H9 (cell line): ENCODE data around the gene CMSS1. TPM values are rescaled to one million over a fixed set of nuclear protein-coding genes. Genes with fewer than 3 reads are reported as not detected.

ENCODE experiments used
- DNase-seq: peaks from one replicate; pipeline ENCODE4 v3.0.0-alpha.2; 2017
- H2AFZ ChIP-seq: one replicate; pipeline ENCODE4 v1.6.1; 2013; ENCODE audit warnings: mild to moderate bottlenecking, low read length, control low read depth, moderate library complexity
- H2AK5ac ChIP-seq: 2 replicates; pipeline ENCODE4 v1.6.1; 2013; ENCODE audit warnings: low read length, control low read depth, mixed read lengths; ENCODE audit not compliant: insufficient read length
- H2BK120ac ChIP-seq: one replicate; pipeline ENCODE4 v1.6.1; 2013; ENCODE audit warnings: low read depth, mild to moderate bottlenecking, low read length, control low read depth, inconsistent platforms; ENCODE audit not compliant: poor library complexity, severe bottlenecking
- H2BK12ac ChIP-seq: 2 replicates; pipeline ENCODE4 v1.6.1; 2013; ENCODE audit warnings: low read length, control low read depth, mixed read lengths, low read depth; ENCODE audit not compliant: insufficient read length
- H2BK15ac ChIP-seq: 2 replicates; pipeline ENCODE4 v1.6.1; 2013; ENCODE audit warnings: low read depth, low read length, control low read depth
- H2BK20ac ChIP-seq: one replicate; pipeline ENCODE4 v1.6.1; 2013; ENCODE audit warnings: low read depth, mild to moderate bottlenecking, low read length, control low read depth, inconsistent platforms; ENCODE audit not compliant: poor library complexity, severe bottlenecking
- H2BK5ac ChIP-seq: 2 replicates; pipeline ENCODE4 v1.6.1; 2013; ENCODE audit warnings: low read length, control low read depth, mixed read lengths; ENCODE audit not compliant: insufficient read length
- H3K14ac ChIP-seq: 2 replicates; pipeline ENCODE4 v1.6.1; 2013; ENCODE audit warnings: low read length, control low read depth; ENCODE audit not compliant: insufficient read depth
- H3K18ac ChIP-seq: 2 replicates; pipeline ENCODE4 v1.6.1; 2013; ENCODE audit warnings: low read depth, mild to moderate bottlenecking, mixed read lengths, low read length, control low read depth; ENCODE audit not compliant: insufficient read length
- H3K23ac ChIP-seq: 2 replicates; pipeline ENCODE4 v1.6.1; 2013; ENCODE audit warnings: low read length, control low read depth, mixed read lengths, low read depth; ENCODE audit not compliant: insufficient read length
- H3K23me2 ChIP-seq: 2 replicates; pipeline ENCODE4 v1.6.1; 2013; ENCODE audit warnings: low read depth, mild to moderate bottlenecking, mixed read lengths, low read length, control low read depth; ENCODE audit not compliant: insufficient read length, poor library complexity, severe bottlenecking
- H3K27ac ChIP-seq: 2 replicates; pipeline ENCODE4 v1.5.1; 2013; ENCODE audit warnings: low read length, control low read depth, mixed read lengths, low read depth; ENCODE audit not compliant: insufficient read length
- H3K27me3 ChIP-seq: 2 replicates; pipeline ENCODE4 v1.6.1; 2013; ENCODE audit warnings: low read length, control low read depth, inconsistent platforms; ENCODE audit not compliant: insufficient read depth
- H3K4ac ChIP-seq: 2 replicates; pipeline ENCODE4 v1.6.1; 2013; ENCODE audit warnings: low read depth, mild to moderate bottlenecking, control low read depth, inconsistent platforms, low read length, moderate library complexity
- H3K4me1 ChIP-seq: 2 replicates; pipeline ENCODE4 v1.6.1; 2013; ENCODE audit warnings: low read length, control low read depth, inconsistent platforms; ENCODE audit not compliant: insufficient read depth
- H3K4me2 ChIP-seq: 2 replicates; pipeline ENCODE4 v1.6.1; 2013; ENCODE audit warnings: low read length, control low read depth, mixed read lengths; ENCODE audit not compliant: insufficient read length, insufficient read depth
- H3K56ac ChIP-seq: 2 replicates; pipeline ENCODE4 v1.6.1; 2013; ENCODE audit warnings: low read depth, mild to moderate bottlenecking, mixed read lengths, low read length, control low read depth; ENCODE audit not compliant: insufficient read length
- H3K79me1 ChIP-seq: 2 replicates; pipeline ENCODE4 v1.6.1; 2013; ENCODE audit warnings: low read depth, mild to moderate bottlenecking, moderate library complexity, low read length, control low read depth, inconsistent platforms; ENCODE audit not compliant: insufficient read depth, poor library complexity, severe bottlenecking
- H3K79me2 ChIP-seq: 2 replicates; pipeline ENCODE4 v1.6.1; 2013; ENCODE audit warnings: low read length, control low read depth, inconsistent platforms; ENCODE audit not compliant: insufficient read depth
- H3K9ac ChIP-seq: 2 replicates; pipeline ENCODE4 v1.6.1; 2013; ENCODE audit warnings: low read length, control low read depth, mixed read lengths; ENCODE audit not compliant: insufficient read length; ENCODE audit errors: extremely low read depth
- H3K9me3 ChIP-seq: one replicate; pipeline ENCODE4 v1.6.1; 2013; ENCODE audit warnings: low read depth, low read length, inconsistent platforms; ENCODE audit not compliant: control insufficient read depth
- H3T11ph ChIP-seq: one replicate; pipeline ENCODE4 v1.6.1; 2013; ENCODE audit warnings: mild to moderate bottlenecking, low read length, control low read depth, inconsistent platforms
- H4K20me1 ChIP-seq: one replicate; pipeline ENCODE4 v1.6.1; 2013; ENCODE audit not compliant: control insufficient read depth, insufficient read length, insufficient read depth
- H4K5ac ChIP-seq: 2 replicates; pipeline ENCODE4 v1.6.1; 2013; ENCODE audit warnings: low read depth, mild to moderate bottlenecking, mixed read lengths, low read length, control low read depth; ENCODE audit not compliant: insufficient read length
- H4K8ac ChIP-seq: replicated peaks from 2 replicates; pipeline ENCODE4 v1.6.1; 2013; ENCODE audit warnings: low read length, control low read depth, mixed read lengths, low read depth; ENCODE audit not compliant: insufficient read length
- H4K91ac ChIP-seq: 2 replicates; pipeline ENCODE4 v1.6.1; 2013; ENCODE audit warnings: low read depth, mild to moderate bottlenecking, moderate library complexity, mixed read lengths, low read length, control low read depth; ENCODE audit not compliant: insufficient read length
- H3K27ac Mint-ChIP-seq, 3 experiments: 2 replicates in 2 of 3; 3 replicates in 1 of 3; pipeline ENCODE4 v1.8.0; 2020 to 2021; ENCODE audit warnings: mixed read lengths in 3 of 3, mild to moderate bottlenecking in 1 of 3, moderate library complexity in 1 of 3
- H3K27me3 Mint-ChIP-seq: 2 replicates; pipeline ENCODE4 v1.8.0; 2021; ENCODE audit warnings: low read depth, mild to moderate bottlenecking, moderate library complexity, mixed read lengths
- H3K36me3 Mint-ChIP-seq, 3 experiments: 2 replicates in 2 of 3; 3 replicates in 1 of 3; pipeline ENCODE4 v1.8.0; 2020 to 2021; ENCODE audit warnings: low read depth in 3 of 3, mixed read lengths in 3 of 3; ENCODE audit not compliant: insufficient read depth in 1 of 3
- H3K4me1 Mint-ChIP-seq, 2 experiments: 2 replicates each; pipeline ENCODE4 v1.8.0; 2020; ENCODE audit warnings: mixed read lengths in 2 of 2
- H3K4me3 Mint-ChIP-seq, 2 experiments: 2 replicates in 1 of 2; 3 replicates in 1 of 2; pipeline ENCODE4 v1.8.0; 2020 to 2021; ENCODE audit warnings: mild to moderate bottlenecking in 2 of 2, mixed read lengths in 2 of 2, moderate library complexity in 1 of 2
- H3K9me3 Mint-ChIP-seq, 2 experiments: 2 replicates in 1 of 2; 3 replicates in 1 of 2; pipeline ENCODE4 v1.8.0; 2020; ENCODE audit warnings: mild to moderate bottlenecking in 2 of 2, mixed read lengths in 2 of 2, moderate library complexity in 1 of 2
- CTCF ChIP-seq: fragments of 200-600 bp; sonication (generic); conservative IDR thresholded peaks from 3 replicates; pipeline ENCODE4 v1.8.0; 2021; ENCODE audit warnings: antibody characterized with exemption, mild to moderate bottlenecking
- WGBS: extraction: QIAGEN DNeasy Blood & Tissue Kit; methylation state at CpG from one replicate; pipeline ENCODE4 v1.1.7; 2013; ENCODE audit warnings: missing lambda C conversion rate, low lambda C conversion rate, mixed read lengths; ENCODE audit not compliant: insufficient read length; ENCODE audit errors: extremely low coverage; 5-methylcytosine and 5-hydroxymethylcytosine counted together
- total RNA-seq: library from RNA; stranded (reverse); gene quantifications from 2 replicates; pipeline ENCODE4 v1.2.1, GENCODE V29; 2021

CMSS1 gene
- total RNA-seq, 1 experiment from 2014 or later = 61.8 TPM

- no peak overlapping the region for H2AK5ac ChIP-seq
- no peak overlapping the region for H4K5ac ChIP-seq
- no peak overlapping the region for H2BK15ac ChIP-seq
- H3K23ac ChIP-seq = no peak overlapping the region
- Mint-ChIP-seq H3K4me1 (peaks cover 5 to 9% of the 10 kb centered on the region in 2 experiments; a peak in 3 of 4 replicates), H3K4me3 (no peak overlapping the region), H3K27ac (no peak overlapping the region), H3K27me3 (peaks cover 3% of the 10 kb centered on the region), H3K9me3 (no peaks in the 10 kb centered on the region; a peak in 1 of 5 replicates), H3K36me3 (peaks cover 0 to 3% (median 0%) of the 10 kb centered on the region in 3 experiments; a peak in 1 of 7 replicates)
- no peak overlapping the region for H4K91ac ChIP-seq
- no peak overlapping the region for H3K18ac ChIP-seq
- H3K27me3 ChIP-seq = no peaks in the 10 kb centered on the region
- H4K8ac ChIP-seq = no peak overlapping the region
- H3K56ac ChIP-seq = no peak overlapping the region
- WGBS = no CpG with 5 or more reads among the region's 1 CpG
- H2BK5ac ChIP-seq = no peak overlapping the region
- H3K14ac ChIP-seq = no peak overlapping the region
- no peaks in the 10 kb centered on the region for H3K4me1 ChIP-seq
- no peaks in the 10 kb centered on the region for H3K79me1 ChIP-seq
- no peak overlapping the region for H2BK120ac ChIP-seq
- H3K4me2 ChIP-seq = no peak overlapping the region
- no peaks in the 10 kb centered on the region for H3K79me2 ChIP-seq
- H2BK20ac ChIP-seq = no peak overlapping the region
- H2BK12ac ChIP-seq = no peak overlapping the region
- no peak overlapping the region for H3T11ph ChIP-seq
- DNase-seq = no peak
- H4K20me1 ChIP-seq = no peaks in the 10 kb centered on the region
- no peak overlapping the region for H2AFZ ChIP-seq
- no peaks in the 10 kb centered on the region for H3K9me3 ChIP-seq
- H3K27ac ChIP-seq = no peak overlapping the region
- H3K23me2 ChIP-seq = no peaks in the 10 kb centered on the region
- H3K4ac ChIP-seq = no peak overlapping the region
- H3K9ac ChIP-seq = no peak overlapping the region
- no peak for TF ChIP-seq CTCF
Measured at GRCh38 chr3:99885085-99885484, 67.4 kb downstream of the CMSS1 start.
